ENCODE data around the gene ABLIM2. TPM values are rescaled to one million over a fixed set of nuclear protein-coding genes. Genes with fewer than 3 reads are reported as not detected.

Gene ABLIM2
- total and polyA plus RNA-seq, 10 of the 15 experiments (the other 5 are each of a cell fraction or from before 2014, with no cell fraction given): 0.03 to 0.15 (median 0.05) TPM; not detected in 7

DNA sequence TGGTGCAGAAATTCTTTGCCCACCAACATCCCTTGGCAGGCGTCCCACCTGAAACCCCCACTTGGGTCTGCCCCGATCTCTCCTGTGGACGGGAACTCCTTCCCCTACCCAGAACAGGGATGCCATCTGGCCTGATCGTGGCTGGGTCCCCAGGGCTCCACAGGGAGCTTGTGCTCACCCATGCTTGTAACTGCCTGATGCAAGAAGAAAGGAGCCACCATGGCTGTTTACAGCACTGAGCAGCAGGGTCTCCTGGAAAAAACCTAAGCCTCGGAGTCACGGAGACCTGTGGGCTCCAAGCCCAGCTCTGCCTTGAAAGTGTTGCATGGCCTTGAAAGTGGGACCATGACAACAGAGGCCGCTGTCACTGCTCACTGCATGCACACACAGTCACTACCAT lies 117.4 kb downstream of the ABLIM2 start:
- ChIA-PET CTCF (no interaction called here), SMC1A (ENCODE audit: uncharacterized antibody, unreplicated experiment) (no interaction called here), RAD21 (ENCODE audit: unreplicated experiment) (no interaction called here), POLR2A (no interaction called here)
- Histone ChIP-seq H3K9me3 (replicated peaks; ENCODE audit: control insufficient read depth, insufficient read depth, low read length) (no peaks in the 10 kb centered on the region), H3K4me1 (ENCODE audit: control insufficient read depth, insufficient read depth, low read length) (no peaks in the 10 kb centered on the region), H3K4me3 (no peak overlapping the region), H3K4me2 (ENCODE audit: control insufficient read depth, insufficient read depth) (no peak overlapping the region), H3K27me3 (replicated peaks in 1 of 2; ENCODE audit: control insufficient read depth in 2 of 2, insufficient read depth in 2 of 2, low read length in 1 of 2) (no peaks in the 10 kb centered on the region; a peak in 2 of 4 replicates), H4K20me1 (ENCODE audit: control insufficient read depth, insufficient read depth) (no peaks in the 10 kb centered on the region), H2AFZ (ENCODE audit: control insufficient read depth, low read depth, low read length) (no peak overlapping the region), H3K79me2 (ENCODE audit: control insufficient read depth, insufficient read depth, low read length) (no peaks in the 10 kb centered on the region), H3K27ac (ENCODE audit: control insufficient read depth, insufficient read depth) (no peak overlapping the region), H3K9ac (ENCODE audit: control insufficient read depth, insufficient read depth, low read length) (no peak overlapping the region), H3K36me3 (ENCODE audit: control insufficient read depth in 2 of 2, insufficient read depth in 2 of 2, low read length in 1 of 2) (no peaks in the 10 kb centered on the region)
- no TSS peak for BruUV-seq (replicated peaks)
- DNase-seq (ENCODE audit: low read depth, low spot score) (no peak), ATAC-seq (no peak), FAIRE-seq (no peak)
- intact Hi-C loops (cut with micrococcal nuclease; ENCODE audit: unreplicated experiment): no loop called here
- in situ Hi-C loops (cut with MboI): no loop called here
- TF ChIP-seq SMARCA5 (IDR thresholded peaks at IDR 0.05) (no peak), LARP7 (IDR thresholded peaks at IDR 0.05) (no peak), TCF7 (IDR thresholded peaks at IDR 0.05; ENCODE audit: borderline replicate concordance) (no peak), DPF2 (IDR thresholded peaks at IDR 0.05) (no peak), NFYB (IDR thresholded peaks at IDR 0.05; ENCODE audit: insufficient read depth, low read depth, low read length) (no peak), MXI1 (IDR thresholded peaks at IDR 0.05; ENCODE audit: low read depth, low read length) (no peak), JUND (IDR thresholded peaks at IDR 0.05; ENCODE audit: low read depth, low read length) (no peak), KLF5 (IDR thresholded peaks at IDR 0.05; ENCODE audit: partially characterized antibody) (no peak), NFXL1 (IDR thresholded peaks at IDR 0.05; ENCODE audit: borderline replicate concordance) (no peak)
- WGBS (ENCODE audit: insufficient coverage, insufficient replicate concordance, low lambda C conversion rate, missing lambda C conversion rate): 24% methylated on average over 7 of the region's 7 CpGs

DNA sequence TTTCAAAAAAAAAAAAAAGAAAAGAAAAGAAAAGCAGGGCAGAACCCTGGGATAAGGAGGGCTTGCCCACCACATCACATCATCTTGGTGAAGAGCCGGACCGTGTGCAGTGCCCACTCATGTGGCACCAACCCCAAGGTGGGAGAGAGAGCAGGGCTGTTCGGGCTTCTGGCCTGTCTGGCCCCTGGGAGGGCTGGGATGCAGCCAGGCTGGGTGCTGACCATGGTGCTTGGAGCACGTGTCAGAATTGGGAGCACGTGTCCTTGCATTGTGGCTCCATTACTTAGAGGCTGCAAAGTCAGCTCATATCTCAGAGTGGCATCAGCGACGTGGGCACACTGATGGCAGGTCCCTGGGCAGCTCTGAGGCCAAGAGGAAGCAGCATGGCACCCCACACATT lies 118.0 kb downstream of the ABLIM2 start:
- BruUV-seq (replicated peaks): no TSS peak
- H2AFZ ChIP-seq (ENCODE audit: control insufficient read depth, low read depth, low read length): no peak overlapping the region

More for the DNA sequence above, 118.0 kb downstream of the ABLIM2 start:
- no peaks in the 10 kb centered on the region for H4K20me1 ChIP-seq (ENCODE audit: control insufficient read depth, insufficient read depth)
- ATAC-seq: no peak
- no peaks in the 10 kb centered on the region; a peak in 2 of 4 replicates for H3K27me3 ChIP-seq (replicated peaks in 1 of 2; ENCODE audit: control insufficient read depth in 2 of 2, insufficient read depth in 2 of 2, low read length in 1 of 2)
- H3K9ac ChIP-seq (ENCODE audit: control insufficient read depth, insufficient read depth, low read length): no peak overlapping the region
- CTCF ChIA-PET: no interaction called here
- intact Hi-C loops (cut with micrococcal nuclease; ENCODE audit: unreplicated experiment): no loop called here
- SMC1A ChIA-PET (ENCODE audit: uncharacterized antibody, unreplicated experiment): no interaction called here
- no peaks in the 10 kb centered on the region for H3K79me2 ChIP-seq (ENCODE audit: control insufficient read depth, insufficient read depth, low read length)
- no peak overlapping the region for H3K4me3 ChIP-seq
- RAD21 ChIA-PET (ENCODE audit: unreplicated experiment): no interaction called here
- no peak for FAIRE-seq
- in situ Hi-C loops (cut with MboI): no loop called here
- WGBS (ENCODE audit: insufficient coverage, insufficient replicate concordance, low lambda C conversion rate, missing lambda C conversion rate): 3% methylated on average over 7 of the region's 7 CpGs
- H3K4me2 ChIP-seq (ENCODE audit: control insufficient read depth, insufficient read depth): no peak overlapping the region
- no peak overlapping the region for H3K27ac ChIP-seq (ENCODE audit: control insufficient read depth, insufficient read depth)
- POLR2A ChIA-PET: no interaction called here
- no peak for DNase-seq (ENCODE audit: low read depth, low spot score)
- no peaks in the 10 kb centered on the region for H3K4me1 ChIP-seq (ENCODE audit: control insufficient read depth, insufficient read depth, low read length)
- no peak for TF ChIP-seq NR2C1 (IDR thresholded peaks at IDR 0.05)
- TF ChIP-seq, protein P1, sequence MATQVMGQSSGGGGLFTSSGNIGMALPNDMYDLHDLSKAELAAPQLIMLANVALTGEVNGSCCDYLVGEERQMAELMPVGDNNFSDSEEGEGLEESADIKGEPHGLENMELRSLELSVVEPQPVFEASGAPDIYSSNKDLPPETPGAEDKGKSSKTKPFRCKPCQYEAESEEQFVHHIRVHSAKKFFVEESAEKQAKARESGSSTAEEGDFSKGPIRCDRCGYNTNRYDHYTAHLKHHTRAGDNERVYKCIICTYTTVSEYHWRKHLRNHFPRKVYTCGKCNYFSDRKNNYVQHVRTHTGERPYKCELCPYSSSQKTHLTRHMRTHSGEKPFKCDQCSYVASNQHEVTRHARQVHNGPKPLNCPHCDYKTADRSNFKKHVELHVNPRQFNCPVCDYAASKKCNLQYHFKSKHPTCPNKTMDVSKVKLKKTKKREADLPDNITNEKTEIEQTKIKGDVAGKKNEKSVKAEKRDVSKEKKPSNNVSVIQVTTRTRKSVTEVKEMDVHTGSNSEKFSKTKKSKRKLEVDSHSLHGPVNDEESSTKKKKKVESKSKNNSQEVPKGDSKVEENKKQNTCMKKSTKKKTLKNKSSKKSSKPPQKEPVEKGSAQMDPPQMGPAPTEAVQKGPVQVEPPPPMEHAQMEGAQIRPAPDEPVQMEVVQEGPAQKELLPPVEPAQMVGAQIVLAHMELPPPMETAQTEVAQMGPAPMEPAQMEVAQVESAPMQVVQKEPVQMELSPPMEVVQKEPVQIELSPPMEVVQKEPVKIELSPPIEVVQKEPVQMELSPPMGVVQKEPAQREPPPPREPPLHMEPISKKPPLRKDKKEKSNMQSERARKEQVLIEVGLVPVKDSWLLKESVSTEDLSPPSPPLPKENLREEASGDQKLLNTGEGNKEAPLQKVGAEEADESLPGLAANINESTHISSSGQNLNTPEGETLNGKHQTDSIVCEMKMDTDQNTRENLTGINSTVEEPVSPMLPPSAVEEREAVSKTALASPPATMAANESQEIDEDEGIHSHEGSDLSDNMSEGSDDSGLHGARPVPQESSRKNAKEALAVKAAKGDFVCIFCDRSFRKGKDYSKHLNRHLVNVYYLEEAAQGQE (IDR thresholded peaks at IDR 0.05; ENCODE audit: low read depth, low read length): peak; percentile 25; the same call in 1 of the 2 replicates
- H3K36me3 ChIP-seq (ENCODE audit: control insufficient read depth in 2 of 2, insufficient read depth in 2 of 2, low read length in 1 of 2): no peaks in the 10 kb centered on the region
- H3K9me3 ChIP-seq (replicated peaks; ENCODE audit: control insufficient read depth, insufficient read depth, low read length): no peaks in the 10 kb centered on the region
